ENCODE data around the gene ADCK2.
A peak's percentile ranks its signal among the peaks of the same experiment; 100 is the strongest.
"Not testable (repeated sequence)": the region's sequence is repeated elsewhere in the genome, so short reads cannot be mapped to it uniquely, and the experiment has no call there.

The ADCK2 gene

GRCh38 chr7:140694592-140694991, 21.8 kb downstream of the ADCK2 start:
- no peak for DNase-seq (ENCODE audit: low read depth)

- DNase-seq (ENCODE audit: low read depth): no peak
These were observed 22.6 kb downstream of the ADCK2 start for GRCh38 chr7:140695381-140695780.

DNA sequence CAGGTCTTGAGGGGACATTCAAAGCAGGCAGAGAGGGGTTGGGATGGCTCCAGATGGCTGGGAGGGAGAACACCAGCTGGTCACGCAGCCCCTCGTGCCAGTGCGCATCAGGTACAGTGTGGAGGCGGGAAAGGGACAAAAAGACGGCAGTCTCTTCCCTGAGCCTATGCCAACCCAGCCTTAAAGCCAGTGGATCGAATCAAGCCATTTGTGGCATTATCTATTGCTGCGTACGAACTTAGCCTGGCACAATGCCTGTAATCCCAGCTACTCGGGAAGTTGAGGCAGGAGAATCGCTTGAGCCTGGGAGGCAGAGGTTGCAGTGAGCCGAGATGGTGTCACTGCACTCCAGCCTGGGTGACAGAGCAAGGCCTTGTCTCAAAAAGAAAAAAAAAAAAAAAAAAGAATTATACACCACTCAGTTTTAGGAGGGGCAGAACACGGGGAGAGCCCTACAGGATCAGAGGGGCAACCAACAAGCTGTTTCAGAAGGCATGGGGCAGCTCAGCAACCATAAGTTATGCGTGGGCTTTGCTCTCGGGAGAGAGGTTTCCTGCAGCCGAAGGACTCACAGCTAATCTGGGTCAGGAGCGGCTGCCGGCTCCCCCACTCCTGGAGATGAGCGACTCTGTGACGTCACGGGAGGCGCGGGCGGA, 23.4 kb downstream of the ADCK2 start:
- DNase-seq (ENCODE audit: low read depth): peak; percentile 87

GRCh38 chr7:140696680-140697446, 24.1 kb downstream of the ADCK2 start, which contains the start of gene NDUFB2:
NDUFB2 (plus strand) TSS chr7:140696708; CDS start chr7:140696745, 37 bp downstream.
- DNase-seq (ENCODE audit: low read depth): peak; percentile 57

DNA sequence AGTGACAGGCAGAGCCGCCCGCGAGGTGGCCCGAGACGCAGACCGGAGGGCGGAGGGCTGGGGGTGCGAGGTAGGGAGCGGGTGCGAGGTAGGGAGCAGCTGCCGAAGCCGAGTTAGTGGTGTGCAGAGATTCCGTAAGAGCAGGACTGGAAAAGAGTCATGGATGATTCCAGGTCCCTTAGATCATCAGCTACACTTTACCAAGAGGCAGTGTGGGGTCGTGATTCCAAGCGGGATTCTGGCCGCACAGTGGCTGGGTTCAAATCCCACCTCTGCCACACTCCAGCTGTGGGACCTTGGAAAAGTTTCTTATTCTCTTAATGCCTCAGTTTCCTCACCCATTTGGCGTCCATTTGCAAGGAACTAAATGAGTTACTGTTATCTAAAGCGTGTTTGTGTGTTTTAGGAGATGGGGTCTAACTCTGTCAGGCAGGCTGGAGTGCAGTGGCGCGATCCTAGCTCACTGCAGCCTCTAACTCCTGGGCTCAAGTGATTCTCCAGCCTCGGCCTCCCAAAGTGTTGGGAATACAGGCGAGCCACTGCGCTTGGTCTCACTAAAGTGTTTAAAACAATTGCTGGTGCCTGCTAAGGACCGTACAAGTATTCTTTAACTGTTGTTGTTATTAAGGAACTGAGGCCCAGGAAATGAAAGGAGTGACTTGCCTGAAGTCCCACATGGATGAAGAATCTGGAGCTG, 24.9 kb downstream of the ADCK2 start:
- DNase-seq (ENCODE audit: low read depth): no peak

- DNase-seq (ENCODE audit: low read depth): no peak
These were observed 25.7 kb downstream of the ADCK2 start for GRCh38 chr7:140698477-140698876.

GRCh38 chr7:140702774-140703173, 30.0 kb downstream of the ADCK2 start:
- no peak for DNase-seq (ENCODE audit: low read depth)

DNA sequence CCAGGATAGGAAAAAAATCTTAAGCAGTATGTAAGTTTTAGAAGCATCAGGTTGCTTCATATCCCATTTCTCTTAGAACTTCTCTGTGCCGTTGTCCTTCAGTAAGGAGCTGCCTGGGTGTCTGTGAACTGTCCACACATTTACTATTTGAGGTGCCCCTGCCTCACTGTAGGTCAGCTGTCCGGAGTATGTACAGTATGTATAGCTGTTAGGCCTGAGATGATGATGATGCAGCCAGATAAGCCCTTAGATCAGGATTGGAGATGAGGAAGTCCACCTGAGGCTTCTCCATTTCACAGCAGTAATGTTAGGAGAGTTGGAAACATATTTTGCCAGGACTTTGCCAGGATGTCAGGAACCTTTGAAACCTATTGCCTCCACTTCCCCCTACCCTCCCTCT, 31.5 kb downstream of the ADCK2 start:
- DNase-seq (ENCODE audit: low read depth): no peak

DNA sequence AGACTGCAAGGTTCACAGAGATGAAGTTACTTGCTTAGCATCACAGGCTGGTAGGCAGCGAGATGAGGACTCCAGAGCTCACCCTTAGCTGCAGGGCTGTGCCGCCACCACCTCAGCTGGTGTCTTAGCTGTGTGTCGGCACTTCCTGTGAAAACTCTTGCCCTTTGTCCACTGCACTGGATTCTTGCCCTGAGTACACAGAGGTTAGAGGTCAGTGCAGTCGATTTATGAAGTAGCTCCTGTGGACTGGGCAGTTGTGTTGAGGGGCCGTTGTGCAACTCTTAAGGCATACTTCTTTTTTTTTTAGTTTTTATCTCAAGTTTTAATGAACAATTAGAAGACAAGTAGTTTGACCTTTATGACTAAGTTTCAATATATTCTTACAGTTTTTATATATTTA, 34.4 kb downstream of the ADCK2 start:
- DNase-seq (ENCODE audit: low read depth): no peak

GRCh38 chr7:140708764-140709163, 36.0 kb downstream of the ADCK2 start:
- DNase-seq (ENCODE audit: low read depth): not testable (repeated sequence)

GRCh38 chr7:140712392-140712791, 39.6 kb downstream of the ADCK2 start:
- not testable (repeated sequence) for DNase-seq (ENCODE audit: low read depth)

DNA sequence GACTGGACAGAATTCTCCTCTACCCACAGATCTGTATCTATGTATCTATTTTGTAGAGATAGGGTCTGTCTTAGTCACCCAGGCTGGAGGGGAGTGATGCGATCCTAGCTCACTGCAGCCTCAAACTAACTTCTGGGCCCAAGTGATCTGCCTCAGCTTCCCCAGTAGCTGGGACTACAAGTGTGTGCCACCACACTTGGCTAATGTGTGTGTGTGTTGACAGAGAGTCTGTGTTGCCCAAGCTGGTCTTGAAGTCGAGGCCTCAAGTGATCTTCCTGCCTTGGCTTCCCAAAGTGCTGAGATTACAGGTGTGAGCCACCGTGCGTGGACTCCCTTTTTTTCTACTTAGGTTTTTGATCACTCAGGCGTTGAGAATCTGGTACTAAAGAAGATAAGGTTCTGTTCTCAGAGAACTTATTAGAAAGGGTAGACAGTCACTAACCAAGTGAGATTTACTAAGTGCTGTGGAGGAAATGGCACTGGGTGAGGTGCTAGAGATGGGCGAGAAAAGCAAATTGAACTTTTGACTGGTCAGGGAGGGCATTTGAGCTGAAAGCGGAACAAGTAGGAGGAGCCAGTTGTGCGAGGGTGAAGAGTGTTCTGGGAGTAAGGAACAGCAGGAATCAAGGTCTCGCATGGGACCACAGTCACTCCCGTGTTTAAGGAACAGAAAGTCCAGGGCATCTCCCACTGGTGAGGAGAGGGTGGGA, 41.7 kb downstream of the ADCK2 start:
- no peak for DNase-seq (ENCODE audit: low read depth)

GRCh38 chr7:140719721-140720120, 47.0 kb downstream of the ADCK2 start:
- DNase-seq (ENCODE audit: low read depth): no peak

DNA sequence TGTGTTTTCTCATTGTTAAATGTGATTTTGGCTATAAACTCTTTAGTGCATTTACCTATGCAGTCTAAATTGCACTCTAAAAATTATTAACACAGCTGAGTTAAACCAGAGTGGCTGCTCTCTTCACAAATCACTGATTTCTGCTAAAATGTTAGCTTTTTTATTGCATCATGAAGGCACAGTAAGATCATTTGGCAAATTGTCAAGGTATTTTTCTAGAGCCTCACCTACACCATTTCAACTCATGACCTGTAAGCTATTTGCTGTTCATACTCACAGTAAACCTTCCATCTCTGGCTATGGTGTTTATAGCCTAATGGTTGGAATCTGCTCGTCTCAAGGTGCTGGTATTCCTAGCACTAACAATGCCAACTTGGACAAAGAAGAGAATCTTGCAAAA, 49.5 kb downstream of the ADCK2 start:
- no peak for DNase-seq (ENCODE audit: low read depth)

DNA sequence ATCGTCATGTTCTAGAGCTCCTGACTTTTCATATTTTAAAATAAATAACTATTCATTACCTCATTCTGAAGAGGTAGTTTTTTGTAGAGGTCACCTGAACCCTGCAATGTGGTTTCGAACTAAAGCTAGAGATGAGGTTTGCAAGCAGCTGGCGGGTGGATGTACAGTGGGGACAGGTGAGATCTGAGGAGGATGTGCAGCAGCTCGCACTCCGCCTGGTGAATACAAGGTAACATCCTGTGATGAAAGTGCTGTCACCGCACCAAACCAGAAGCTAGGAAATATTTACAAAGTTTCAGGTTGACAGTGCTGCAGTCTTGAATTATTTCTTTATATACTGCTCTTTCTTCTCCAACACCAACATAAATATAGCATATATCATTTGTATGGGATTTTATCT, 50.3 kb downstream of the ADCK2 start:
- DNase-seq (ENCODE audit: low read depth): peak; percentile 5

DNA sequence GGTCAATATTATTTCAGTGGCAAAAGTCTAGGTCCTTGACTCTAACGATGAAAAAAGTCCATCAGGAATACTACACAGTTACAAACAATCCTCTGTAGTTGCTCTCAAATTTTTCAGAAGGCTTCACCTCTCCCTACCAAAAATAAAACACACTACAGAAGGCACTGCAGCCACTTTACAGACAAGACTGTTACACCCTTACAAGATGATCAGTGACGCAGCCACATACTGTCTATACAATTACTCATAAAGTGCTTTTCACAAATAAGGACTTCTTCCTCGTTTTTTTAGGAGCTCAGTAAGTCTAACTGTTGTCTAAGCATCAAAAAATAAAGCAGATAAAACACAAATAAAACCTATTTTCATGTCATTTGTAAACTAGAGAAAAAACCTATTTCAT, 50.8 kb downstream of the ADCK2 start:
- no peak for DNase-seq (ENCODE audit: low read depth)

- DNase-seq (ENCODE audit: low read depth): no peak
These were observed 52.0 kb downstream of the ADCK2 start for GRCh38 chr7:140724706-140725105.

- no peak for DNase-seq (ENCODE audit: low read depth)
These were observed 53.5 kb downstream of the ADCK2 start for GRCh38 chr7:140726281-140726680.

DNA sequence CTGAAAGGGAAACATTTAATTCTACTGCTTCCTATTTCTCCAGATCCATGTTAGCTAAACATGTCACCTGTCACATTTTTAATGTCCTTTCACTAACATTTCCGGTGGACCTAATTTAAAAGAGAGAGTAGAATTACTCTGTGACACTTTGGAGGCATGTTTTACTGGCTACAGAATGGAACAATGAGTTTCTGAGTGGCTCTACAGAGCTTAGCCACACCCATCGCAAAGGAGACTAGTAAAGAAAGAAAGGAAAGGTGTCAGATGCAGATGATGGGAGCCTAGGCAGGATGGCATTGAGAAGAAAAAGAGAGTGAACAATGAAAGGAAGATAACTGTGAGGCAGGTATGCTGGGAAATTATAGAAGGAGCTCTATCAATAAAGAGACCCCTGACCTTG, 59.7 kb downstream of the ADCK2 start:
- DNase-seq (ENCODE audit: low read depth): no peak

GRCh38 chr7:140734096-140734495, 61.4 kb downstream of the ADCK2 start:
- no peak for DNase-seq (ENCODE audit: low read depth)

DNA sequence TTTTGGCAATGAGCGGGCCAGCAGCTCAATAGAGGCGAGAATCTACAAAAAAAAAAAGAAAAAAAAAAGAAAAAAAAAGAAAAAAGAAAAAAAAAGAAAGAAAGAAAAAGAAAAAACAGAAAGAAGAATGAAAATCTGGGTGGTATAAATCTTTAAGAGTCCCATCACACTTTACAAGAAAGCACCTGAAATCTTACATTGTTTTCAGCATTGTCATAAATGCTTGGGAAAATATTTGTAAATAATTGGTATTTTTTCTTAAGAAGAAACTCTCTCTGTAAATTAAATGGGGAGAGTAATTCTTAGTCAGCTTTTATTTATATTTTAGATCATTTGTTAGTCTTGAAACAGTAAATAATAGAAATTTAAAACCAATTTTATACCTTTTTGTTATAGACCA, 62.0 kb downstream of the ADCK2 start:
- DNase-seq (ENCODE audit: low read depth): no peak

GRCh38 chr7:140738280-140738679, 65.5 kb downstream of the ADCK2 start:
- no peak for DNase-seq (ENCODE audit: low read depth)
